PFSK-1 (cell line): Measurements from ENCODE around the gene RSU1.

ENCODE experiments used
- FOXP2 ChIP-seq: optimal IDR thresholded peaks from 2 replicates; pipeline ENCODE3; 2011; ENCODE audit warnings: borderline replicate concordance, control low read depth, inconsistent platforms; ENCODE audit not compliant: insufficient read depth; ENCODE audit errors: extremely low read length, extremely low read depth
- POLR2AphosphoS5 ChIP-seq: IDR thresholded peaks from 2 replicates; pipeline ENCODE4 v1.6.1; 2012; ENCODE audit warnings: low read depth, mild to moderate bottlenecking, control low read depth, low read length, moderate library complexity
- SIN3A ChIP-seq: IDR thresholded peaks from 2 replicates; pipeline ENCODE4 v1.6.1; 2012; ENCODE audit warnings: mild to moderate bottlenecking, low read length, moderate library complexity, borderline replicate concordance; ENCODE audit not compliant: insufficient read depth
- TAF1 ChIP-seq: IDR thresholded peaks from 2 replicates; pipeline ENCODE4 v1.6.1; 2012; ENCODE audit warnings: low read length, control low read depth, borderline replicate concordance; ENCODE audit not compliant: insufficient read depth
- TF ChIP-seq, protein P1 (sequence below), 2 experiments: IDR thresholded peaks; 2 replicates each; pipeline versions ENCODE4 v1.6.1 to v1.8.0; 2011 to 2012; ENCODE audit warnings: low read depth in 2 of 2, low read length in 2 of 2, control low read depth in 1 of 2, inconsistent platforms in 1 of 2, mild to moderate bottlenecking in 1 of 2, moderate library complexity in 1 of 2; ENCODE audit not compliant: insufficient read depth in 1 of 2

DNA sequence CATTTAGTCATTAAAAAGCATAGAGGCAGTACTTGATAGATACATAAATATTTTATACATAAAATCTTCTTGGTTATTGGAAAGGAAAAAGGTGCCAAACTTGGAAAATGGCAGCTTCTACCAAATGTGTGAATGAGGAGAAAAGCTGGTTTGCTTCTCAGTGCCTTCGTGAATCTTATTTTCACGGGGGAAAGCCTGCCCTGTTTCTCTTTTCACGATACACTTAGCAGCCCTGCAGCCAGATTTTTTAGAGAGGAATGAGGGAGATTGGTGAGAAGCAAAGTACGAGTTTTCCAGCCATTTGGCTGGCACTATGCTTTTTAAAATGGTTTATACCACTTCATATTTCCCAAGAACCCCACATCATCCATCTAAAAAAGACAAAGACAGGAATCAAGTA, 272.6 kb downstream of the RSU1 start:
- no peak for TF ChIP-seq TAF1
- no peak for TF ChIP-seq POLR2AphosphoS5
- TF ChIP-seq, protein P1, sequence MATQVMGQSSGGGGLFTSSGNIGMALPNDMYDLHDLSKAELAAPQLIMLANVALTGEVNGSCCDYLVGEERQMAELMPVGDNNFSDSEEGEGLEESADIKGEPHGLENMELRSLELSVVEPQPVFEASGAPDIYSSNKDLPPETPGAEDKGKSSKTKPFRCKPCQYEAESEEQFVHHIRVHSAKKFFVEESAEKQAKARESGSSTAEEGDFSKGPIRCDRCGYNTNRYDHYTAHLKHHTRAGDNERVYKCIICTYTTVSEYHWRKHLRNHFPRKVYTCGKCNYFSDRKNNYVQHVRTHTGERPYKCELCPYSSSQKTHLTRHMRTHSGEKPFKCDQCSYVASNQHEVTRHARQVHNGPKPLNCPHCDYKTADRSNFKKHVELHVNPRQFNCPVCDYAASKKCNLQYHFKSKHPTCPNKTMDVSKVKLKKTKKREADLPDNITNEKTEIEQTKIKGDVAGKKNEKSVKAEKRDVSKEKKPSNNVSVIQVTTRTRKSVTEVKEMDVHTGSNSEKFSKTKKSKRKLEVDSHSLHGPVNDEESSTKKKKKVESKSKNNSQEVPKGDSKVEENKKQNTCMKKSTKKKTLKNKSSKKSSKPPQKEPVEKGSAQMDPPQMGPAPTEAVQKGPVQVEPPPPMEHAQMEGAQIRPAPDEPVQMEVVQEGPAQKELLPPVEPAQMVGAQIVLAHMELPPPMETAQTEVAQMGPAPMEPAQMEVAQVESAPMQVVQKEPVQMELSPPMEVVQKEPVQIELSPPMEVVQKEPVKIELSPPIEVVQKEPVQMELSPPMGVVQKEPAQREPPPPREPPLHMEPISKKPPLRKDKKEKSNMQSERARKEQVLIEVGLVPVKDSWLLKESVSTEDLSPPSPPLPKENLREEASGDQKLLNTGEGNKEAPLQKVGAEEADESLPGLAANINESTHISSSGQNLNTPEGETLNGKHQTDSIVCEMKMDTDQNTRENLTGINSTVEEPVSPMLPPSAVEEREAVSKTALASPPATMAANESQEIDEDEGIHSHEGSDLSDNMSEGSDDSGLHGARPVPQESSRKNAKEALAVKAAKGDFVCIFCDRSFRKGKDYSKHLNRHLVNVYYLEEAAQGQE (IDR thresholded peaks at IDR 0.05; ENCODE audit: insufficient read depth in 1 of 2, low read depth in 2 of 2, low read length in 2 of 2), result no peak
- no peak for TF ChIP-seq SIN3A
- no peak for TF ChIP-seq FOXP2
